Psoas muscle (tissue), 8 donors: Measurements from ENCODE around the gene MPC1L. TPM values are rescaled to one million over a fixed set of nuclear protein-coding genes. Genes with fewer than 3 reads are reported as not detected.

Source experiments
- ATAC-seq, 4 donors: fragments of 200-7000 bp; cut with Tn5 transposase; one replicate each; pipeline ENCODE4 v1.9.1; 2020; ENCODE audit warnings: moderate library complexity in 3 of 4, mild to moderate bottlenecking in 2 of 4
- DNase-seq, 2 donors: peaks; one replicate each; pipeline ENCODE4 v3.0.0-alpha.2; 2020
- H3K27ac ChIP-seq: fragments of 200-600 bp; one replicate; pipeline ENCODE4 v1.8.0; 2022
- H3K27me3 ChIP-seq, 3 donors: fragments of 200-600 bp in 1 of 3; one replicate each; pipeline versions ENCODE4 v1.6.1 to v1.8.0; 2013 to 2022; ENCODE audit warnings: low read length in 2 of 3, mild to moderate bottlenecking in 2 of 3, moderate library complexity in 1 of 3; ENCODE audit not compliant: insufficient read depth in 3 of 3
- H3K36me3 ChIP-seq, 2 donors: fragments of 200-600 bp in 1 of 2; one replicate each; pipeline versions ENCODE4 v1.6.1 to v1.8.0; 2013 to 2022; ENCODE audit warnings: low read depth in 1 of 2, mild to moderate bottlenecking in 1 of 2, moderate library complexity in 1 of 2; ENCODE audit not compliant: insufficient read depth in 1 of 2
- H3K4me1 ChIP-seq: fragments of 200-600 bp; one replicate; pipeline ENCODE4 v1.8.0; 2022
- H3K4me3 ChIP-seq: fragments of 200-600 bp; one replicate; pipeline ENCODE4 v1.8.0; 2022; ENCODE audit warnings: mild to moderate bottlenecking
- H3K9me3 ChIP-seq: fragments of 200-600 bp; one replicate; pipeline ENCODE4 v1.8.0; 2022
- CTCF ChIP-seq: fragments of 200-600 bp; IDR thresholded peaks from one replicate; pipeline ENCODE4 v1.8.0; 2022; ENCODE audit warnings: antibody characterized with exemption
- WGBS, 3 donors: extraction: QIAGEN DNeasy Blood & Tissue Kit; methylation state at CpG; one replicate each; pipeline versions ENCODE4 v1.1.6 to v1.1.7; 2013; 5-methylcytosine and 5-hydroxymethylcytosine counted together
- intact Hi-C, 2 donors: fragments of 100-400 bp; cut with DNase I; formaldehyde crosslinking; loops; one replicate each; pipeline versions ENCODE4 v1.11.0 to v1.14.2; 2022
- polyA plus RNA-seq, 3 donors: library from polyadenylated mRNA; stranded (reverse); fragments of 200-250 nt; gene quantifications; one replicate each; pipeline ENCODE4 v1.2.3, GENCODE V29; 2013
- total RNA-seq, 4 donors: library from RNA; stranded (reverse); fragmentation: NEBNext Ultra II Directional in 2 of 4; extraction: Animal tissue kit (Norgen Biotek cat#: 25700) in 2 of 4; gene quantifications; one replicate each; pipeline versions ENCODE4 v1.2.1 to v1.2.4, GENCODE V29; 2021 to 2023
- donor health status: healthy with polysubstance abuse.
- donor health status: DM: no; HTN: no; CAD: no; lungs with moderate emphysema.
- donor health status: Bipolar disorder and iron deficiency.
- donor health status: healthy.
- donor health status: DM: yes; HTN: yes; CAD: no.
- donor health status: DM: no; HTN: no; CAD: no.
- donor health status: DM: no; HTN: no; CAD: no.
- donor health status: DM: yes; HTN: yes; CAD: no.

MPC1L gene
- total and polyA plus RNA-seq, 7 donors, result not detected

- ATAC-seq (peak in 2 of 4 donors; percentile 8 to 9), DNase-seq (peak; percentile 38 to 55)
- Histone ChIP-seq H3K27ac (peak overlapping the region; percentile 55), H3K9me3 (no peaks in the 10 kb centered on the region), H3K4me1 (peaks cover 16% of the 10 kb centered on the region), H3K4me3 (peak overlapping the region; percentile 45), H3K36me3 (peaks cover 0 to 7% of the 10 kb centered on the region in 2 donors), H3K27me3 (no peaks in the 10 kb centered on the region)
- no peak for TF ChIP-seq CTCF
- WGBS, 3 donors, result 18 to 51% (median 24%) methylated on average over 4 of the region's 4 CpGs
- intact Hi-C loops, result loop anchor here in 1 of 2 donors (5.0 kb wide), 1 partner anchor 87 kb away; no protein-coding TSS in a partner anchor
Observed at GRCh38 chrX:40644821-40645358, 21.7 kb downstream of the MPC1L start.

- WGBS, 3 donors, result 1 to 8% (median 1%) methylated on average over 14 to 33 of the region's 33 CpGs
- peak overlapping the region; percentile 81 for H3K27ac ChIP-seq
- TF ChIP-seq CTCF, result no peak
- peaks cover 16% of the 10 kb centered on the region for H3K4me1 ChIP-seq
- no peaks in the 10 kb centered on the region for H3K27me3 ChIP-seq
- peak; percentile 52 to 72 for DNase-seq
- intact Hi-C loops, result loop anchor here in 1 of 2 donors (5.0 kb wide), 1 partner anchor 86 kb away; no protein-coding TSS in a partner anchor
- peak overlapping the region; percentile 80 for H3K4me3 ChIP-seq
- H3K36me3 ChIP-seq, result peaks cover 0 to 7% of the 10 kb centered on the region in 2 donors
- peak; percentile 32 to 63 (median 52) for ATAC-seq
- H3K9me3 ChIP-seq, result no peaks in the 10 kb centered on the region
Observed at GRCh38 chrX:40646489-40647306, 23.5 kb downstream of the MPC1L start.

DNA sequence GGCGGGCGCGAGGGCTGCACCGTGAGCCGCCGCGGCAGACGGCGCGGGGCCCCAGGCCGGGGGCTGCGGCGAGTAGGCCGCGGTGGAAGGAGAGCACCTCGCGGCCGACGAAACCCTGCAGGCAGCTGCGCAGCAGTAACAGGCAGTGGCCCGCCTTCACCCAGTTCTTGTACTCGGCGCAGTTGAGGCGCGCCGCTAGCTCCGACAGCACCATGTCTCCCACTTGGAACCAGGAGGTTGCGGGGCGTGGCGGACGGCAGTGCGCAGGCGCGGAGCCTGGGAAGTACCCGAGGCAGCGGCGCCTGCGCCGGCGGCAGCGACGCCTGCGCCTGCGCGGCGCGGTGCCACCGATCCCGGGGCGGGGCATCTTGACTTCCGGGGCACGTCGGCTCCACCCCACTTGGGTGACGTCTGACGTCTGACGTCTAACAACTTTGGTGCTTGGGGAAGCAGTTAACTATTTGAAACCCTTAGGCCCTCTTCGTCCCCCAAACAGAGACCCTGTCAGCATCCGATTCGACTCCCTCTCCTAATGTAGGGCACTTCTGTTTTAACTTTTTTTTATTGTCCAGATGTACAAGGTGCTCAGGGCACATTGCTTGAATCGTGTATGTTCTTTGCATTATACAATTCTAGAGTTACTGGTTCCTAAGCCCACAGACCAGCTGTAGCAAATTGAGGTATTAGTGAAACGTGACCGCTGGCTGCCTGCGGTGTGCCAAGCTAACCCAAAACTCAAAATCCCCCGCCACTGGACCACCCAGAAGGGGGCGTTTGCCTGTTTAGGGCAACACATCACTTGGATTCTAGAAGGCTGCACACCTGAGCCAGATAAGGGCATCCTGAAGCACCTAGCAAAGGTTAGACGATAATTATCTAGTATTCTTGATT, 24.3 kb downstream of the MPC1L start, which contains the start of gene CXorf38:
Gene CXorf38, minus strand, starts transcription at position 255 of the 891 bp plus-strand sequence. Its CDS starts 41 bp downstream, at position 214.
- Histone ChIP-seq H3K27ac (peak within 1 kb of the TSS; percentile 81), H3K36me3 (peaks cover 0 to 7% of the 10 kb centered on the region in 2 donors), H3K27me3 (no peaks in the 10 kb centered on the region), H3K4me3 (peak within 1 kb of the TSS; percentile 80), H3K4me1 (peaks cover 20% of the 10 kb centered on the region), H3K9me3 (no peaks in the 10 kb centered on the region)
- peak; percentile 95 to 98 for DNase-seq
- intact Hi-C loops, result loop anchor here in 1 of 2 donors (5.0 kb wide), 1 partner anchor 85 kb away; no protein-coding TSS in a partner anchor
- no peak for TF ChIP-seq CTCF
- peak; percentile 88 to 93 (median 90) for ATAC-seq
- 1 to 5% (median 2%) methylated on average over 26 to 66 of the region's 66 CpGs for WGBS, 3 donors

DNA sequence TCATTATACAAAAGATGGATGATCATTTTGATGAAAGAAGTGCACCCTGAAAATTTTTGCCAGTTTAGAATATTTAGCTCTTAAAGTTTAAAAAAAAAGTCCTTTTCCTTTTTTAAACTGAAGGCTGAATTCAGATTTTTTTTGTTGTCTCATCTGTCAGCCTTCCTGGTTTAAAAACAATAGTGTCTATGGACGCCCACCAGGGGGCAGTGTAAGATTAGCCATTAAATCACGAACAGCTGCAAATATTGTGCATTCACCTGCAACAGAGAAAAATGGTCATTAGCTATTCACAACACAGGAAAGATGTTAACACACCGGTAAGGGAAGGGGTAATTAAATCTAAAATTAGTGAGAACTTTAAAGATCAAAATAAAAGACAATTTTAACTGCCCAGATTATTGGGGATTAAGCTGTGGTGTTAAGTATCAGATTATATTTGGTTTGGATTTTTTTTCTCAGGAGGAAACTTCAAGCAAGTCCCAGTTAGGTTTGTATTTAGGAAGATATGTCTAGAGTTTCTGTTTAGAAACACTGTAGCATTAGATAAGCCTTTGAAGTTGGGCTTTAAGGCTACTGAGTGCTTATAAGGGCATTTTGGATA, 28.5 kb downstream of the MPC1L start:
- ATAC-seq (peak in 2 of 4 donors; percentile 29 to 42), DNase-seq (peak; percentile 52 to 67)
- Histone ChIP-seq H3K36me3 (peaks cover 2 to 18% of the 10 kb centered on the region in 2 donors), H3K27me3 (no peaks in the 10 kb centered on the region), H3K27ac (peak overlapping the region; percentile 51), H3K9me3 (no peaks in the 10 kb centered on the region), H3K4me1 (peaks cover 13% of the 10 kb centered on the region), H3K4me3 (no peak overlapping the region)
- intact Hi-C loops, result loop anchor here (2.0 to 10.0 kb wide), 5 partner anchors 141 to 603 kb away; no protein-coding TSS in a partner anchor
- peak; percentile 91 for TF ChIP-seq CTCF
- 0% methylated on average over 3 of the region's 3 CpGs for WGBS, 3 donors
